Left lung (tissue), 10 donors: Measurements from ENCODE around the gene HOXD10. TPM values are rescaled to one million over a fixed set of nuclear protein-coding genes. Genes with fewer than 3 reads are reported as not detected.

Experiments used
- ATAC-seq: fragments of 200-7000 bp; cut with Tn5 transposase; one replicate; pipeline ENCODE4 v1.9.1; 2020; ENCODE audit warnings: moderate library complexity
- DNase-seq, 4 donors: peaks; one replicate each; pipeline ENCODE4 v3.0.0-alpha.2; 2013 to 2020
- H3K27ac ChIP-seq, 2 donors: fragments of 200-600 bp; sonication (generic) in 1 of 2; one replicate each; pipeline versions ENCODE4 v1.5.0 to v1.8.0; 2020 to 2021
- H3K27me3 ChIP-seq, 2 donors: fragments of 200-600 bp; sonication (generic) in 1 of 2; one replicate each; pipeline versions ENCODE4 v1.5.0 to v1.8.0; 2020 to 2021
- H3K36me3 ChIP-seq, 2 donors: fragments of 200-600 bp; sonication (generic) in 1 of 2; one replicate each; pipeline versions ENCODE4 v1.5.0 to v1.8.0; 2020 to 2021
- H3K4me1 ChIP-seq, 2 donors: fragments of 200-600 bp; one replicate each; pipeline ENCODE4 v1.8.0; 2021
- H3K4me3 ChIP-seq, 2 donors: fragments of 200-600 bp; sonication (generic) in 1 of 2; one replicate each; pipeline versions ENCODE4 v1.5.0 to v1.8.0; 2020 to 2021; ENCODE audit warnings: mild to moderate bottlenecking in 1 of 2
- H3K9me3 ChIP-seq, 2 donors: fragments of 200-600 bp; sonication (generic) in 1 of 2; one replicate each; pipeline versions ENCODE4 v1.5.0 to v1.8.0; 2020 to 2021
- CTCF ChIP-seq, 2 donors: fragments of 200-600 bp; sonication (generic) in 1 of 2; IDR thresholded peaks; one replicate each; pipeline versions ENCODE4 v1.5.0 to v1.8.0; 2021; ENCODE audit warnings: antibody characterized with exemption in 2 of 2
- intact Hi-C, 2 donors: fragments of 100-400 bp; cut with DNase I; formaldehyde crosslinking; loops; one replicate each; pipeline versions ENCODE4 v1.11.2 to v1.14.2; 2022
- polyA plus RNA-seq, 6 donors: library from polyadenylated mRNA; unstranded; fragments of 120-200 nt; gene quantifications; one replicate each; pipeline ENCODE4 v1.2.1, GENCODE V29; 2013; ENCODE audit not compliant: insufficient read length in 6 of 6
- total RNA-seq, 2 donors: library from RNA; stranded (reverse); fragmentation: NEBNext Ultra II Directional; extraction: Animal tissue kit (Norgen Biotek cat#: 25700); gene quantifications; one replicate each; pipeline ENCODE4 v1.2.1, GENCODE V29; 2021
- donor health status: DM: no; HTN: yes; CAD: no.
- donor health status: DM: no; HTN: no; CAD: no.

The HOXD10 gene
- total and polyA plus RNA-seq, 8 donors = 0.31 to 1.5 (median 0.44) TPM; not detected in 2

GRCh38 chr2:176160986-176161824, 44.6 kb downstream of the HOXD10 start:
- no peak for DNase-seq
- intact Hi-C loops = no loop called here
- no peak overlapping the region for H3K27ac ChIP-seq

GRCh38 chr2:176161825-176162626, 45.4 kb downstream of the HOXD10 start:
- no peak for TF ChIP-seq CTCF (IDR thresholded peaks at IDR 0.05)
- Histone ChIP-seq H3K27ac (no peak overlapping the region), H3K36me3 (no peaks in the 10 kb centered on the region), H3K4me1 (peaks cover 0 to 14% of the 10 kb centered on the region in 2 donors), H3K27me3 (peaks cover 100% of the 10 kb centered on the region in 2 donors), H3K9me3 (no peaks in the 10 kb centered on the region), H3K4me3 (no peak overlapping the region)
- DNase-seq (no peak), ATAC-seq (no peak)
- intact Hi-C loops = no loop called here

More at GRCh38 chr2:176160986-176161824, 44.6 kb downstream of the HOXD10 start:
- H3K4me1 ChIP-seq = peaks cover 0 to 14% of the 10 kb centered on the region in 2 donors
- H3K9me3 ChIP-seq = no peaks in the 10 kb centered on the region
- H3K27me3 ChIP-seq = peaks cover 100% of the 10 kb centered on the region in 2 donors
- no peaks in the 10 kb centered on the region for H3K36me3 ChIP-seq
- no peak overlapping the region for H3K4me3 ChIP-seq
- no peak for TF ChIP-seq CTCF (IDR thresholded peaks at IDR 0.05)
- no peak for ATAC-seq

GRCh38 chr2:176162911-176163671, 46.5 kb downstream of the HOXD10 start:
- intact Hi-C loops = no loop called here
- no peak for ATAC-seq
- Histone ChIP-seq H3K27me3 (peaks cover 99 to 100% of the 10 kb centered on the region in 2 donors), H3K4me1 (peaks cover 0 to 14% of the 10 kb centered on the region in 2 donors), H3K36me3 (no peaks in the 10 kb centered on the region), H3K4me3 (no peak overlapping the region), H3K9me3 (no peaks in the 10 kb centered on the region), H3K27ac (no peak overlapping the region)
- TF ChIP-seq CTCF (IDR thresholded peaks at IDR 0.05) = no peak
- no peak for DNase-seq

- TF ChIP-seq CTCF (IDR thresholded peaks at IDR 0.05) = no peak
- no peak for ATAC-seq
- no peak for DNase-seq
- intact Hi-C loops = no loop called here
- Histone ChIP-seq H3K4me1 (peaks cover 0 to 14% of the 10 kb centered on the region in 2 donors), H3K9me3 (no peaks in the 10 kb centered on the region), H3K36me3 (no peaks in the 10 kb centered on the region), H3K27me3 (peaks cover 93 to 100% of the 10 kb centered on the region in 2 donors), H3K4me3 (no peak overlapping the region), H3K27ac (no peak overlapping the region)
Observed at GRCh38 chr2:176163672-176164056, 47.1 kb downstream of the HOXD10 start.
